RWPE2 (cell line): ENCODE measurements around the gene SBNO1.
"Not testable (repeated sequence)": the region's sequence is repeated elsewhere in the genome, so short reads cannot be mapped to it uniquely, and the experiment has no call there.

ENCODE experiments used
- ATAC-seq: fragments of 200-7000 bp; cut with Tn5 transposase; 3 replicates; pipeline ENCODE4 v1.9.1; 2021; ENCODE audit warnings: low read depth
- DNase-seq: peaks from one replicate; pipeline ENCODE4 v3.0.0-alpha.2; 2020; ENCODE audit warnings: low spot score
- H3K27ac ChIP-seq: fragments of 450-650 bp; 2 replicates; pipeline ENCODE4 v1.5.1; 2017; ENCODE audit warnings: mild to moderate bottlenecking; ENCODE audit not compliant: poor library complexity, severe bottlenecking
- H3K27me3 ChIP-seq: fragments of 250-450 bp; sonication (Bioruptor Pico); 2 replicates; pipeline ENCODE4 v1.5.1; 2021; ENCODE audit warnings: mild to moderate bottlenecking, moderate library complexity; ENCODE audit not compliant: insufficient read depth, poor library complexity, severe bottlenecking
- H3K36me3 ChIP-seq: fragments of 250-450 bp; sonication (Bioruptor Pico); 2 replicates; pipeline ENCODE4 v1.5.1; 2020; ENCODE audit warnings: low read depth, mild to moderate bottlenecking, moderate library complexity
- H3K4me1 ChIP-seq: fragments of 250-450 bp; sonication (Bioruptor Pico); 2 replicates; pipeline ENCODE4 v1.5.1; 2021; ENCODE audit warnings: mild to moderate bottlenecking, moderate library complexity; ENCODE audit not compliant: insufficient read depth, poor library complexity, severe bottlenecking
- H3K4me3 ChIP-seq: fragments of 250-450 bp; sonication (Bioruptor Pico); 2 replicates; pipeline ENCODE4 v1.5.1; 2021; ENCODE audit warnings: mild to moderate bottlenecking, moderate library complexity; ENCODE audit not compliant: severe bottlenecking
- H3K9me3 ChIP-seq: fragments of 250-450 bp; sonication (Bioruptor Pico); 2 replicates; pipeline ENCODE4 v1.5.1; 2021; ENCODE audit warnings: mild to moderate bottlenecking, moderate library complexity; ENCODE audit not compliant: severe bottlenecking
- TF ChIP-seq, protein P1 (sequence below): fragments of 450-650 bp; IDR thresholded peaks from one replicate; pipeline ENCODE4 v1.5.1; 2017; ENCODE audit warnings: mild to moderate bottlenecking, moderate library complexity; ENCODE audit not compliant: poor library complexity, severe bottlenecking

Gene SBNO1

DNA sequence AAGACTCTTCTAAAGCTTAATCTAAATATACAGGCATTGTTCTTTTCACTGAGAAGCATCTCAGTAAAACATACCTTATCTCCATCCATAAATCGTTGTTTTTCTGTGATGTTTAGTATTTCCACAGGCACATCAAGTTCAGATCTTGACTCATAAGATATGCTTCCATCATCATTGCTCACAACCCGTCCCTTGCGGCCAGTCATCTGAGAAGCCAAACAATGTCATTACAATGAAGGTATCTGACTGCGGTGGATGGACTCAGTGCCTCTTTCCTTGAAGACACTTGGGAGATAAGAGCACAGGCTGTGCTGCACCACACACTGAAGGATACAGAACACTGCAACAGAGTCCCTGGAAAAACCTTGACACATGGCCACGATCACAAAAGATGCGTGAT is 44.8 kb downstream of the SBNO1 start:
- no peaks in the 10 kb centered on the region for H3K4me1 ChIP-seq
- H3K36me3 ChIP-seq, result peaks cover 97% of the 10 kb centered on the region
- DNase-seq, result no peak
- no peaks in the 10 kb centered on the region for H3K27me3 ChIP-seq
- no peak overlapping the region for H3K27ac ChIP-seq
- TF ChIP-seq, protein P1, sequence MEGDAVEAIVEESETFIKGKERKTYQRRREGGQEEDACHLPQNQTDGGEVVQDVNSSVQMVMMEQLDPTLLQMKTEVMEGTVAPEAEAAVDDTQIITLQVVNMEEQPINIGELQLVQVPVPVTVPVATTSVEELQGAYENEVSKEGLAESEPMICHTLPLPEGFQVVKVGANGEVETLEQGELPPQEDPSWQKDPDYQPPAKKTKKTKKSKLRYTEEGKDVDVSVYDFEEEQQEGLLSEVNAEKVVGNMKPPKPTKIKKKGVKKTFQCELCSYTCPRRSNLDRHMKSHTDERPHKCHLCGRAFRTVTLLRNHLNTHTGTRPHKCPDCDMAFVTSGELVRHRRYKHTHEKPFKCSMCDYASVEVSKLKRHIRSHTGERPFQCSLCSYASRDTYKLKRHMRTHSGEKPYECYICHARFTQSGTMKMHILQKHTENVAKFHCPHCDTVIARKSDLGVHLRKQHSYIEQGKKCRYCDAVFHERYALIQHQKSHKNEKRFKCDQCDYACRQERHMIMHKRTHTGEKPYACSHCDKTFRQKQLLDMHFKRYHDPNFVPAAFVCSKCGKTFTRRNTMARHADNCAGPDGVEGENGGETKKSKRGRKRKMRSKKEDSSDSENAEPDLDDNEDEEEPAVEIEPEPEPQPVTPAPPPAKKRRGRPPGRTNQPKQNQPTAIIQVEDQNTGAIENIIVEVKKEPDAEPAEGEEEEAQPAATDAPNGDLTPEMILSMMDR, result no peak
- no peak overlapping the region for H3K4me3 ChIP-seq
- no peaks in the 10 kb centered on the region for H3K9me3 ChIP-seq
- ATAC-seq, result no peak

DNA sequence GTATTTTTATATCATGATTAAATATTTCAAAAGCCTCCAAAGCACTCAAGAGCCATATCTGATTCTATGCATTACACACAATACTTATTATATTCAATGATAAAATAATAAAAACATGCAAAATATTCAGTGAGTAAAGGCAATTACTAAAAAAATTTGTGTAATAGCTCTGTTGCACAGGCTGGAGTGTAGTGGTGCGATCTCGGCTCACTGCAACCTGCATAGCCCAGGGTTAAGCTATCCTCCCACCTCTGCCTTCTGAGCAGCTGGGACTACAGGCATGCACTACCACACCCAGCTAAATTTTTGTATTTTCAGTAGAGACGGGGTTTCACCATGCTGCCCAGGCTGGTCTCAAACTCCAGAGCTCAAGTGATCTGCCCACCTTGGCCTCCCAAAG is 45.4 kb downstream of the SBNO1 start:
- H3K36me3 ChIP-seq, result peaks cover 97% of the 10 kb centered on the region
- TF ChIP-seq, protein P1, result no peak

DNA sequence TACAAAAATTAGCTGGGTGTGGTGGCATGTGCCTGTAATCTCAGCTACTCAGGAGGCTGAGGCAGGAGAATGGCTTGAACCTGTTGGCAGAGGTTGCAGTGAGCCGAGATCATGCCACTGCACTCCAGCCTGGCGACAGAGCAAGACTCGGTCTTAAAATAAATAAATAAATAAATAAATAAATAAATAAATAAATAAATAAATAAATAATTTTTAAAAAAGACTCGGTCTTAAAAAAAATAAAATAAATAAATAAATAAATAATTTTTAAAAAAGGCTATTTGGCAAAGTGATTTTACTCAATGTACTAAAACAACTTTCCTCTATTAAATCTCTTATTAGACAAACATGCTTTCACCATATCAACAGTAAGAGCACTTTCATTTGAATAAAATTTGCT is 51.6 kb downstream of the SBNO1 start:
- H3K36me3 ChIP-seq, result peaks cover 98% of the 10 kb centered on the region
- ATAC-seq, H3K4me1 ChIP-seq, H3K27me3 ChIP-seq, DNase-seq, H3K27ac ChIP-seq, H3K9me3 ChIP-seq, H3K4me3 ChIP-seq: not testable (repeated sequence)

More for the DNA sequence above, 45.4 kb downstream of the SBNO1 start:
- ATAC-seq, result no peak
- H3K4me1 ChIP-seq, result no peaks in the 10 kb centered on the region
- H3K4me3 ChIP-seq, result no peak overlapping the region
- no peak for DNase-seq
- H3K27me3 ChIP-seq, result no peaks in the 10 kb centered on the region
- H3K27ac ChIP-seq, result no peak overlapping the region
- H3K9me3 ChIP-seq, result no peaks in the 10 kb centered on the region

DNA sequence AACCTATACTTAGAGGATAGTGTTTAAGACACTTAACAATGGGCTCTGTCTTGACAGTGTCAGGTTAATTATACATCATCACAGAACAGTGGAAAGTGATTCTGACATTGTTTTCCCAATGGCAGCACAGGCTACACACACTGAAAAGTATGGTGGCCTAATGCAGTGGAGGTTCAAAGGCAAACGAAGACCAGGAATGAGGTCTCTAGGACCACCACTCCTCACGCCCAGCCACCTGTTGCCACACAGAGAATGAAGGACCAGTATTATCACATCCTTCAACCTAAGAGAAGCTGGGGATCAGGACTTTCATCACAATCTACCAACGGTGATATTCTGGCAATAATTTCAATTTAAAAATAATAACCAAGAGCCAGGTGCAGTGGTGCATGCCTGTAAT is 58.4 kb downstream of the SBNO1 start:
- no peak overlapping the region for H3K27ac ChIP-seq
- TF ChIP-seq, protein P1, result no peak
- no peaks in the 10 kb centered on the region for H3K9me3 ChIP-seq
- H3K4me1 ChIP-seq, result no peaks in the 10 kb centered on the region
- H3K36me3 ChIP-seq, result peaks cover 93% of the 10 kb centered on the region
- no peak overlapping the region for H3K4me3 ChIP-seq
- DNase-seq (no peak), ATAC-seq (no peak)
- H3K27me3 ChIP-seq, result no peaks in the 10 kb centered on the region

DNA sequence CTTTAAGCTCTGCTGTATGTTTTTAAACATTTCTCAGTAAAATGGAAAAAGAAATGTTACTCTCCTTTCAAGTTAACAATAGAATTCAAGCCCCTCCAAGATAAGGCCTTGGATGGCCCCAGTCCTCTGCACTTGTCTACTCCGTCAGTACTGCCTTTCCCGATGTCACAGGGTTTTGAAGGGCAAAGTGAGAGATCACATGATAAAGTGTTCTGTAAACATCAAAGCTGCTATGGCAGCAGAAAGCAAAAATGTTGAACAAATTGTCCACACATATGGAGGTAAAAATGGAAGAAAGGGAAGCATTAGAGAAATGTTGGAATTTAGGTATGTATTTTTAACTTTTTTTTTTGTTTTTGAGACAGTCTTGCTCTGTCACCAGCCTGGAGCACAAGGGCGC is 59.5 kb downstream of the SBNO1 start:
- DNase-seq (no peak), ATAC-seq (no peak)
- TF ChIP-seq, protein P1, result no peak
- Histone ChIP-seq H3K4me3 (no peak overlapping the region), H3K27ac (no peak overlapping the region), H3K27me3 (no peaks in the 10 kb centered on the region), H3K9me3 (no peaks in the 10 kb centered on the region), H3K4me1 (no peaks in the 10 kb centered on the region), H3K36me3 (peaks cover 87% of the 10 kb centered on the region)
